ENCODE data around the gene PDCL3.

PDCL3 gene

DNA sequence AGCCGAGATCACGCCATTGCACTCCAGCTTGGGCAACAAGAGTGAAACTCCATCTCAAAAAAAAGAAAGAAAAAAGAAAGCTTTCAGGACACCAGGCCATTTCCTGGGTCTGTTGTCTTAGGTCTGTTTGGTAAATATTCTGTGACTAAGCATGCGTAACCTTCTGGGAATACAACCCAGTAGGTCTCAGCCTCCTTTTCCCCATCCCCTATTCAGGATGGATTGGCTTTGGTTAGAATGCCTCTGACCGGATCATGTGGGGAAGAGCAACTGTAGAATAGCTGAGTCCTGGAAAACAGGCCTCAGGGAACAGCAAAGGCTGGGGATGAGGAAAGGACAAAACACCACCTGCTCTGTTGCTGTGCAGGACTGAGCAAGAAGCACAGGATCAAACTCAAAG lies 1.6 kb upstream of the PDCL3 start:
- DNase-seq, result no peak

DNA sequence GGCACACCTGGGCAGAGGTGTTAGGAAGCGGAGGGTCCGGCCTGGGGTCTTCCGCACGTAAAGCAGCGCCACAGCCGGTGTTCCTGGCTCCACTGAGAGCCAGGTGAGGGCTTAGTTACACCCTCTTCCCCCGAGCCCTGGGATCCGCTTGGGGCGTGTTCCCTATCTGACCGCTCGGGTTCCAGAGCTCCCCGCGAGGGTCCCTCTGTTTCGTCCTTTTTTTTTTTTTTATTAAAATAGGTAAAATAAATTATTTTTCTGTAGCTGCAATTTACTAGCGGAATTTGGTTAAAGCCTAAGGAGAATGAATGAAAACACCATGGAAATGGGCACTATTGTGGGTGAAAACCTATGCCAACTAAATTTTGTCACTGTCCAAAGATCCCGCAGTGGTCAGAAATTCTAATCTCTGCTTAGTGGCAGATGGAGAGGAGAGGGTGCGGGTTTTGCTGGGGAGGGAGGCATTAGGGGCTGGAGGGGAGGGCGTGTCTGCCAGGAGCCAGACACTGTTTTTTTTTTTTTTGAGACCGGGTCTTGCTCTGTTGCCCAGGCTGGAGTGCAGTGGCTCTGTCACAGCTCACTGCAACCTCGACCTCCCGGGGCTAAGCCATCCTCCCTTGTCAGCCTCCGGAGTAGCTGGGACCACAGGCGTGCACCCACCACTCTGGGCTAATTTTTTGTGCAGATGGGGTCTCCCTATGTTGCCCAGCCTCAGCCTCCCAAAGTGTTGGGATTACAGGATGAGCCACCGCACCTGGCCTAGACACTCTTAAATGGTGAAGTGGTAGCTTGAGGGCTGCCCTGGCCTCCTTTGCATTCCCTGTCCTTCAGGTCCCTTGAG lies 834 bp downstream of the PDCL3 start:
- DNase-seq, result no peak

GRCh38 chr2:100568989-100569388 lies 6.2 kb downstream of the PDCL3 start:
- no peak for DNase-seq

DNA sequence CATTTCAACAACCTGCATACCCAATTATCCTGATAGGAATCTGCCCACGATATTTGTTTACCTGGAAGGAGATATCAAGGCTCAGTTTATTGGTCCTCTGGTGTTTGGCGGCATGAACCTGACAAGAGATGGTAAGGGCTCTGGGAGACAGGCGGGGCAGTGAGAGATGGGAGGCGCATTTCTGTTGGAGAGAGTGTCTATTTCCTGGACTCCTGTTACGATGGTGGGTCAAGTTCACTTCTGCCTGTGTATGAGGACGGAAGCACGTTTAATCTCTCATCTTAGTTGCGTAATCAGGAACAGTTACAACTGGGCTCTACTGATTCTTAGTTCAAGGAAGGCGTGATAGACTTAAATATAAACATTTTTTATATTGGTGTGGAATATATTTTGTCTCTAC lies 8.9 kb downstream of the PDCL3 start:
- DNase-seq, result peak; percentile 13

- peak; percentile 25 for DNase-seq
Observed at GRCh38 chr2:100577777-100578176, 15.0 kb downstream of the PDCL3 start.

DNA sequence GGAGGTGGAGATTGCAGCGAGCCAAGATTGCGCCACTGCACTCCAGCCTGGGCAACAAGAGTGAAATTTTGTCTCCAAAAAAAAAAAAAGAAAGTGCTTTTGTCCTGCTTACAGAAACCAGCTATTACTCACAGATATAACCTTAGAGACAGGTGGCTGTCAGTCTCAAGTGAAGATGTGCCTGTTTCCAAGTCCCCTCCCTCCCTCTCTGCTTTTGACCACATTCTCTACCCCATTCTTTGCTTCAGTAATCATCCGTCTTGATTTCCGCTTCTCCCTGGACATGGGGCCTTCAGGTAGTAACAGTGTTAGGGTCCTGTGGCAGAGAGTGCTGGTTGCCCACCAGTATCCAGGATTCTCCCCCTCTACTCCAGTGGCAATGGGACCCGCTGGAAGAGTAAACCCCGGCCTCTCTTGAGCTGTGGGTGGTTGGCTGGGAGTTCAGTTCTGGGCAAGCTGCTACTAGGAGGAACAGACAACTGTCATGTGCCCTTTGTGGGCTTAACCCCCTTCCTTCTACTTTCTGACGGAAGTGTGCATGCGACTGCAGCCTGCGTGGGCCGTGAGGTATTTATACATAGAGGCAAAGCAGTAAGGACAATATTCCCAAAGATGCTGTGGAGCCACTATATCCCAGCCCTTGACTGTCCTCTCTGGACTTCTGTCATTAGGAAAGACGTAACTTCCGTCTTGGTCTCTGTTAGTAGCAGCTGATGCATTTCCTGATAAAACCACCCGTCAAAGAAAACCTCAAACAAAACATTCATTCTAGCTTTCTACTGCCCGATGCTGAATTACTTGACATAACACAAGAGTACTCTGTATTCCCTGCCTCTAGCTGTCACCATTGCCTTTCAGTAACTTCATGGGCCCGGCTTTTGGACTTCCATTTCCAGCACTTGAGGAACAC lies 17.8 kb downstream of the PDCL3 start:
- peak; percentile 64 for DNase-seq

DNA sequence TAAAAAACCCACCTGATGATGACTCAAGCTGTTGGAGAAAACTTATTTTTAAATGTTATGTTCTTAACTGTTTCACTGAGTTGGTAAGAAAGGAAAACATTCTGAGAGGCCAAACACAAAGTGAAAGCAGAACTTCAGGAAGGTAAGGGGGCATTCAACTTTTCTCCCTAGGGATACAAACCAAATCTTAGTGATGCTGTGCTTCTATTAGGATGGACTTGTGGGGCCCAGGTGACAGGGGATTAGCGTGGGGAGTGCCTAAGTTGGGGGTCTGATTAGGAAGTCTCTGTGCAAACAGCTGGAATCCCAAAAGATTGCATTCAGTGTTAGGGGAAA lies 18.5 kb downstream of the PDCL3 start:
- DNase-seq, result no peak

- DNase-seq, result no peak
Observed at GRCh38 chr2:100584816-100585215, 22.0 kb downstream of the PDCL3 start.

GRCh38 chr2:100588071-100588786 lies 25.4 kb downstream of the PDCL3 start:
- no peak for DNase-seq

GRCh38 chr2:100589527-100589926 lies 26.7 kb downstream of the PDCL3 start:
- DNase-seq, result no peak

DNA sequence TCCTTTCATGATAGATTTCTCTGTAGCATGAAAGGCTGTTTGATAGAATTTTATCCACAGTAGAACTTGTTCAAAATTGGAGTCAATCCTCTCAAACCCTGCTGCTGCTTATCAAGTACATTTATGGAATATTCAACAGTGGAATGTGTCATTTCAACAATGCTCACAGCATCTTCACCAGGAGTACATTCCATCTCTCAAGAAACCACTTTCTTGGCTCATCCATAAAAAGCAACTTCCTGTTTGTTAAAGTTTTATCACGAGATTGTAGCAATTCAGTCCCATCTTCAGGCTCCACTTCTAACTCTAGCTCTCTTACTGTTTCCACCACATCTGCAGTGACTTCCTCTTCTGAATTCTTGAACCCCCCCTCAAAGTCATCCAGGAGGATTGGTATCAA lies 29.4 kb downstream of the PDCL3 start:
- no peak for DNase-seq

GRCh38 chr2:100596465-100596864 lies 33.7 kb downstream of the PDCL3 start:
- peak; percentile 10 for DNase-seq

DNA sequence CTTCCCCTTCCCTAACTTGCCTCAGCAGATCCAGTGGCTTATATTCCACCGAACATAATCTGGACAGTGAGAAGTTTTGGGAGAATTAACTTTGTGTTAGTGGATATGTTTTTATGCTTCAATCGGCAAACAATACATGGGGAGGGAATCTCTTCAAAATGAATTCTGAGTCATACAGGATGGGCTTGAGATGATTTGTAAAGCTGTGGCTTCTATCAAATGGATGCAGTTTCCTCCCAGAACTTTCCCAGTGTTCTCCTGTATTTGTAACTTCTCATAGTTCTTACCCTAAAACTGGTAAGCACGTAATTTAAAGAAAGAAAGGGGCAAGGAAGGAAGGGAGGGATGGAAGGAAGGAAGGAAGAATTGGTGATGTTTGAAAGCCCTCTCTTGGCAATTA lies 36.8 kb downstream of the PDCL3 start:
- no peak for DNase-seq

- no peak for DNase-seq
Observed at GRCh38 chr2:100601661-100602060, 38.9 kb downstream of the PDCL3 start.

GRCh38 chr2:100603414-100603813 lies 40.6 kb downstream of the PDCL3 start:
- DNase-seq, result no peak

GRCh38 chr2:100603948-100604633 lies 41.3 kb downstream of the PDCL3 start:
- no peak for DNase-seq

DNA sequence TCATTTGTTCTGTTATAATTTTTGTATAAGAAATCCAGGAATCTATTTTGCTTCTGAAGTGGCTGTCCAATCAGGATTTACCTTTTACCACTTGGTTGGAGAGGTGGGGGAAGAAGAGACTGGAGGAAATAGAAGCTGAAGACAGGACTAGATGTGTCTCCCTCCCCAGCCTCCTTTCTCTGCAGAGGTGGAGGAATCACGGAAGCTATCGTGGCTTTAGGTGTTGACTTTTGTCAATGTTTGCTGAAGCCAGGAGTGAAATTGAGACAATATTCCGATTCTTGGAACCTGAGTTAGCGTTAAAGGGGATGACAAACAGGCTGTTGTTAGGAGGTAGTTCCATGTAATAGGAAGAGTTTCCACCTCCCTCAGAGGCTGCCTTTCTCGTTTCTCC lies 43.5 kb downstream of the PDCL3 start:
- no peak for DNase-seq

DNA sequence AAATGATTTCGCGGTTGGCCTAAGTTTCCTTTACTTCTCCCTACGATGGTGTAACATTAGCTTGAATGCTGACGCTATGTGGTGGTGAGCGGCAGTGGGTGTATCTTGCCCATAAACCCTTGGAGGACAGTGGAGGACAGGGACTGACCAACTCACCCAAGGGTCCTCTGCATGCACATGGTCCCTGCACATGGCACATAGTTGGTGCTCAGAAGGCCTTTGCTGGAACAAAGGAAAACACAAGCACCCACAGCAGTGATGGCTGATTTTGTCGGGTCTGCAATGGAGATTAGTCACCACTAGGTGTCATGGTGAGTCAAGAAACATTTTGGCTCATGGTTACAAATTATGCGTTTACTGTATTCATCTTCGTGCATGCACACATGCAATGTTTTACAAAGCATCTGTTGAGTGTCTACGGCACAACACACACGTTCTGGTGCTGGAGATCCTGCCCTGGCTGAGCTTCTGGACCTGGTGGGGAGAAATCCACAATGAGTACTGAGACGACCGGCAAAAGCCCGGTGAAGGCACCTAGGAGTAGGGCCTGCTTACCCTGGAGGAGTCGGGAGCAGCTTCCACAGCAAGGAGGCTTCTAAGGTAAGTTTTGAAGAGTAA lies 44.0 kb downstream of the PDCL3 start:
- DNase-seq, result no peak

DNA sequence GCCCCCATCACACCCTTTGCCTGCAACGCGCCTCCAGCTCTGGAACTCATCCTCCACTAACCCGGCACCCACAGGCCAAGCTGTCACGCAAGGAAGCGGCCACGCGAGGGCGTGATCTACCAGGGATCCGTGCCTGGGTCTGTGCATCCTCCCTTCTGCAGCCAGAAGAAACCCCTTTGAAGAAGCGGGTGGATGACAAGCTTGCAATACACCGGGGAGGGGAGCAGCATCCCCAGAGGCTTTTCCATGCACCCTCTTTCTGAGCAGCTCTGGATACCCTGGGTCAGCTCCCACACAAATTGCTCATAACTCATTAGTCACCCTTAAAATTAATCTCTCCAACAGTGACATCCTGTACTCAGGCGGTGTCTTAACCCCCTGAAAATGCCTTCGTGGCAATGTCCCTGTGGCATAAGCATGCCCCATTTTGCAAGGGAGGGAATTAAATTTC lies 47.6 kb downstream of the PDCL3 start:
- DNase-seq, result peak; percentile 84

- DNase-seq, result peak; percentile 36
Observed at GRCh38 chr2:100611079-100612029, 48.6 kb downstream of the PDCL3 start.

GRCh38 chr2:100612388-100613000 lies 49.7 kb downstream of the PDCL3 start:
- peak; percentile 36 for DNase-seq
